Activated CD4-positive, alpha-beta T cell treated with anti-CD3 and anti-CD28 coated beads, Interleukin-2, amount 50 U/mL, for 1 hour (primary cell): Measurements from ENCODE around the gene ACADSB.

ENCODE experiments used
- DNase-seq: peaks from one replicate; pipeline ENCODE4 v3.0.0-alpha.2; 2020

ACADSB gene

DNA sequence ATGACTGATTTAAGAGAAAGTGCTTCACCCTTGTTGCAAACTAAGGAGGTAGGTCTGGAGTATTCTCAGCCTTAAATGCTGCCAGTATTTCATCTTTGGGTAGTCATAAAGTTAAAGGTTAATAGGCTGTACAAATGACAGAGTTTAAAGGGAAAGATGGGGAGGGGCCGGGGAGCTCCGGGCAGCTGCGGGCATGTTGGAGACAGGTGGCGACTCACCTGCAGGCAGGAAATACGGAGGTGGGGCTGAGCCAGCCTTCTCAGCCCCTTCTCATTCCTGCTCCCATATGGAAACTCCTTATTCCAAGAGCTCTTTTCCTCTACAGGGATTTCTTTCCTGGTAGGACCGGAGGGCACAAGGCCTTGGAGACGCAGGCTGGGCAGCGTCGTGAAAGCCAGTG lies 95.1 kb downstream of the ACADSB start:
- no peak for DNase-seq
